Right lobe of liver (tissue), 4 donors: ENCODE measurements around the gene APOH.

Experiments
- CTCF ChIP-seq, 4 donors: fragments of 200-600 bp in 3 of 4; fragments of 450-650 bp in 1 of 4; IDR thresholded peaks; one replicate each; pipeline versions ENCODE4 v1.5.1 to v1.8.0; 2016 to 2022; ENCODE audit warnings: antibody characterized with exemption in 4 of 4, mild to moderate bottlenecking in 2 of 4
- POLR2A ChIP-seq: fragments of 450-650 bp; IDR thresholded peaks from one replicate; pipeline ENCODE4 v1.6.1; 2017; ENCODE audit warnings: antibody characterized with exemption, mild to moderate bottlenecking
- donor health status: DM: no; HTN: no; CAD: no.
- donor health status: DM: no; HTN: no; CAD: no.
- donor health status: DM: no; HTN: yes; CAD: no.

GRCh38 chr17:66248285-66248684 lies 19.1 kb upstream of the APOH start:
- TF ChIP-seq CTCF (IDR thresholded peaks at IDR 0.05) (no peak), POLR2A (no peak)
